AG09309 (cell line): ENCODE measurements around the gene CAMK2N1.

ENCODE experiments used
- DNase-seq: peaks from one replicate; pipeline ENCODE4 v3.0.0-alpha.2; 2010; ENCODE audit warnings: low read depth
- H3K4me3 ChIP-seq: 2 replicates; pipeline ENCODE4 v1.5.1; 2011; ENCODE audit warnings: mild to moderate bottlenecking, low read depth, low read length, moderate library complexity; ENCODE audit not compliant: control insufficient read depth
- CTCF ChIP-seq: IDR thresholded peaks from 2 replicates; pipeline ENCODE4 v1.5.1; 2011; ENCODE audit warnings: mild to moderate bottlenecking, low read depth, low read length, inconsistent platforms; ENCODE audit not compliant: insufficient read depth, control insufficient read depth; ENCODE audit errors: missing control alignments

The CAMK2N1 gene

GRCh38 chr1:20432891-20433290 is 53.1 kb downstream of the CAMK2N1 start:
- TF ChIP-seq CTCF: no peak
- no peak overlapping the region for H3K4me3 ChIP-seq
- DNase-seq: no peak
